ENCODE results near the gene HOXD9. TPM values are rescaled to one million over a fixed set of nuclear protein-coding genes. Genes with fewer than 3 reads are reported as not detected.

Gene HOXD9
- polyA plus RNA-seq, 1 donor (not counting 4 experiments of a cell fraction or from before 2014, with no cell fraction given): not detected

DNA sequence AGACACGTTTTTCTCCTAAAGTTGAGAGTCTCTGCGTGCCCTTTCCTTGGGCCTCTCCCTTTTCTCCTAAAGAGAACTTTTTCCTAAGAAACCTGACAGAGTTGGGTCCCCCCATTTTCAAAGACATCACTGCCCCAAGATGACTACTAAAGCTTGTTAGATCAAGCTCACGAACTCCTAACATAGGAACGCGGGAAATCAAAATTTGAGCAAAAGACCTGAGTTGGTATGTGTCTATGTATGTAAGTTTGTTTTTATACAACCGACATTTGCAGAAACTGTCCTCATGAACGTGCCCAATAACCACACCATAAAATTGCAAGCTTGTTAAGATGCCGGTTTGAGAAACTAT is 28.6 kb upstream of the HOXD9 start:
- no peak overlapping the region for H3K4me3 ChIP-seq (ENCODE audit: control insufficient read depth in 2 of 3, extremely low read depth in 1 of 3, insufficient read depth in 2 of 3, low read depth in 1 of 3, low read length in 3 of 3)
- no peak overlapping the region for H3K27ac ChIP-seq (ENCODE audit: control insufficient read depth, insufficient read depth, low read length)

DNA sequence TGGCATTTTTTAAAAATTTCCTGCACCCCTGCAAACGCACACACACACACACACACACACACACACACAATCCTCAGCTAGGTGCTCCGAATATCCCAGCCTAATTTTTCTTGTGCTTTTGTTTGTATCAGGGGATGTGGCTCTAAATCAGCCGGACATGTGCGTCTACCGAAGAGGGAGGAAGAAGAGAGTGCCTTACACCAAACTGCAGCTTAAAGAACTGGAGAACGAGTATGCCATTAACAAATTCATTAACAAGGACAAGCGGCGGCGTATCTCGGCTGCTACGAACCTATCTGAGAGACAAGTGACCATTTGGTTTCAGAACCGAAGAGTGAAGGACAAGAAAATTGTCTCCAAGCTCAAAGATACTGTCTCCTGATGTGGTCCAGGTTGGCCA is 28.2 kb upstream of the HOXD9 start:
- H3K27ac ChIP-seq (ENCODE audit: control insufficient read depth, insufficient read depth, low read length): no peak overlapping the region
- peaks cover 2% of the 10 kb centered on the region for H3K9me3 ChIP-seq (ENCODE audit: control insufficient read depth, low read depth, low read length)
- H4K20me1 ChIP-seq (ENCODE audit: control insufficient read depth, extremely low read depth, insufficient read depth, low read length): peaks cover 6% of the 10 kb centered on the region
- H3K4me3 ChIP-seq (ENCODE audit: control insufficient read depth in 2 of 3, extremely low read depth in 1 of 3, insufficient read depth in 2 of 3, low read depth in 1 of 3, low read length in 3 of 3): no peak overlapping the region
- H3K4me2 ChIP-seq (ENCODE audit: control insufficient read depth, extremely low read depth, insufficient read depth, low read depth, low read length): no peak overlapping the region
- no peaks in the 10 kb centered on the region for H3K79me2 ChIP-seq (ENCODE audit: control insufficient read depth, insufficient read depth, low read length)
- dilution Hi-C loops (cut with MboI; ENCODE audit: extremely low pct_ligation_motif_present, low sequenced_read_pairs): no loop called here
- no peak for FAIRE-seq
- no peak overlapping the region for H2AFZ ChIP-seq (ENCODE audit: control insufficient read depth, low read length)
- peaks cover 100% of the 10 kb centered on the region for H3K27me3 ChIP-seq (ENCODE audit: control insufficient read depth, extremely low read depth, insufficient read depth, low read length)
- DNase-seq (ENCODE audit: low read depth, low spot score): no peak
- TF ChIP-seq CTCF (optimal IDR thresholded peaks at IDR 0.05 in 1 of 3, IDR thresholded peaks at IDR 0.05 in 1 of 3, conservative IDR thresholded peaks at IDR 0.05 in 1 of 3; ENCODE audit: extremely low read depth in 1 of 3, insufficient read depth in 2 of 3, low read length in 3 of 3) (no peak), EZH2 (IDR thresholded peaks at IDR 0.05; ENCODE audit: low read length) (no peak)
- H3K36me3 ChIP-seq (ENCODE audit: control insufficient read depth in 2 of 2, extremely low read depth in 1 of 2, insufficient read depth in 2 of 2, low read length in 2 of 2): no peaks in the 10 kb centered on the region
- no peak overlapping the region for H3K9ac ChIP-seq (ENCODE audit: control insufficient read depth, extremely low read depth, insufficient read depth, low read length)
- H3K4me1 ChIP-seq (ENCODE audit: control insufficient read depth, extremely low read depth, insufficient read depth, low read length): peaks cover 2% of the 10 kb centered on the region
- no peaks in the 10 kb centered on the region for H3K9me1 ChIP-seq (ENCODE audit: control insufficient read depth, extremely low read depth, insufficient read depth, low read length)

More for the DNA sequence above, 28.6 kb upstream of the HOXD9 start:
- Histone ChIP-seq H2AFZ (ENCODE audit: control insufficient read depth, low read length) (no peak overlapping the region), H3K27me3 (ENCODE audit: control insufficient read depth, extremely low read depth, insufficient read depth, low read length) (peaks cover 100% of the 10 kb centered on the region), H3K9me3 (ENCODE audit: control insufficient read depth, low read depth, low read length) (peaks cover 2% of the 10 kb centered on the region), H3K9ac (ENCODE audit: control insufficient read depth, extremely low read depth, insufficient read depth, low read length) (no peak overlapping the region), H3K36me3 (ENCODE audit: control insufficient read depth in 2 of 2, extremely low read depth in 1 of 2, insufficient read depth in 2 of 2, low read length in 2 of 2) (no peaks in the 10 kb centered on the region), H3K4me1 (ENCODE audit: control insufficient read depth, extremely low read depth, insufficient read depth, low read length) (peaks cover 2% of the 10 kb centered on the region), H4K20me1 (ENCODE audit: control insufficient read depth, extremely low read depth, insufficient read depth, low read length) (peaks cover 3% of the 10 kb centered on the region), H3K9me1 (ENCODE audit: control insufficient read depth, extremely low read depth, insufficient read depth, low read length) (no peaks in the 10 kb centered on the region), H3K79me2 (ENCODE audit: control insufficient read depth, insufficient read depth, low read length) (no peaks in the 10 kb centered on the region), H3K4me2 (ENCODE audit: control insufficient read depth, extremely low read depth, insufficient read depth, low read depth, low read length) (no peak overlapping the region)
- TF ChIP-seq EZH2 (IDR thresholded peaks at IDR 0.05; ENCODE audit: low read length): no peak
- TF ChIP-seq CTCF (optimal IDR thresholded peaks at IDR 0.05 in 1 of 3, IDR thresholded peaks at IDR 0.05 in 1 of 3, conservative IDR thresholded peaks at IDR 0.05 in 1 of 3; ENCODE audit: extremely low read depth in 1 of 3, insufficient read depth in 2 of 3, low read length in 3 of 3): no peak
- DNase-seq (ENCODE audit: low read depth, low spot score): no peak
- no peak for FAIRE-seq
- dilution Hi-C loops (cut with MboI; ENCODE audit: extremely low pct_ligation_motif_present, low sequenced_read_pairs): no loop called here
